ENCODE measurements around the gene BPIFB3. TPM values are rescaled to one million over a fixed set of nuclear protein-coding genes. Genes with fewer than 3 reads are reported as not detected.

Gene BPIFB3
- polyA plus RNA-seq, 1 donor from 2014 or later, result not detected

DNA sequence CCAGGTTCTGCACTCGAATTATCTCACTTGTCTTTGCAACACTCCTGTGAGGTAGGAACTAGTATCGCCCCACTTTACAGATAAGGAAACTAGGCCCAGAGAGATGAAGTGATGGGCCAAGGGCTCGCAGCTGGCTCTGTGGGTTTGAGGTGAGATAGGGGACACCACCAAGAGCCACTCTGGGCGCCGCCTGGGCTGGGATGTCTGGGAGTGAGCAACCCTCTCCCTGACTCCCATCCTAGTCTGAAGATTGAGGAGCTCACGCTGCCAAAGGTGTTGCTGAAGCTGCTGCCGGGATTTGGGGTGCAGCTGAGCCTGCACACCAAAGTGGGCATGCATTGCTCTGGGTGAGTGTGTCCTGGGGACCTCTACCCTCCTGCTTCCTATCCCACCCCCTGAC, 5.4 kb downstream of the BPIFB3 start:
- Histone ChIP-seq H3K27ac (ENCODE audit: low read length) (no peak overlapping the region), H3K9ac (ENCODE audit: low read length) (no peak overlapping the region), H3K79me2 (replicated peaks; ENCODE audit: insufficient read depth, low read length) (no peaks in the 10 kb centered on the region), H3K27me3 (ENCODE audit: insufficient read depth, low read depth, low read length) (no peaks in the 10 kb centered on the region), H3K36me3 (ENCODE audit: insufficient read depth, low read length) (no peaks in the 10 kb centered on the region), H3K4me2 (ENCODE audit: low read length) (no peak overlapping the region), H3K4me3 (ENCODE audit: low read length) (no peak overlapping the region), H3K9me2 (ENCODE audit: insufficient read depth, low read length) (no peaks in the 10 kb centered on the region), H3K9me3 (ENCODE audit: low read length) (no peaks in the 10 kb centered on the region), H2AFZ (ENCODE audit: low read depth, low read length) (no peak overlapping the region), H4K20me1 (ENCODE audit: insufficient read depth) (no peaks in the 10 kb centered on the region), H3F3A (ENCODE audit: insufficient read depth, low read length, poor library complexity, severe bottlenecking) (no peaks in the 10 kb centered on the region)
- TF ChIP-seq SMC3 (conservative IDR thresholded peaks at IDR 0.05; ENCODE audit: poor library complexity) (no peak), POLR2AphosphoS5 (IDR thresholded peaks at IDR 0.05) (no peak), EZH2 (IDR thresholded peaks at IDR 0.05; ENCODE audit: borderline replicate concordance, insufficient read depth, low read length, poor library complexity, severe bottlenecking) (no peak), MXI1 (conservative IDR thresholded peaks at IDR 0.05; ENCODE audit: poor library complexity, severe bottlenecking) (no peak), REST (IDR thresholded peaks at IDR 0.05; ENCODE audit: borderline replicate concordance) (no peak), EP300 (conservative IDR thresholded peaks at IDR 0.05; ENCODE audit: poor library complexity, severe bottlenecking) (no peak), RAD21 (conservative IDR thresholded peaks at IDR 0.05) (no peak), TAF1 (IDR thresholded peaks at IDR 0.05; ENCODE audit: low read depth) (no peak)
- TF ChIP-seq, protein P1, sequence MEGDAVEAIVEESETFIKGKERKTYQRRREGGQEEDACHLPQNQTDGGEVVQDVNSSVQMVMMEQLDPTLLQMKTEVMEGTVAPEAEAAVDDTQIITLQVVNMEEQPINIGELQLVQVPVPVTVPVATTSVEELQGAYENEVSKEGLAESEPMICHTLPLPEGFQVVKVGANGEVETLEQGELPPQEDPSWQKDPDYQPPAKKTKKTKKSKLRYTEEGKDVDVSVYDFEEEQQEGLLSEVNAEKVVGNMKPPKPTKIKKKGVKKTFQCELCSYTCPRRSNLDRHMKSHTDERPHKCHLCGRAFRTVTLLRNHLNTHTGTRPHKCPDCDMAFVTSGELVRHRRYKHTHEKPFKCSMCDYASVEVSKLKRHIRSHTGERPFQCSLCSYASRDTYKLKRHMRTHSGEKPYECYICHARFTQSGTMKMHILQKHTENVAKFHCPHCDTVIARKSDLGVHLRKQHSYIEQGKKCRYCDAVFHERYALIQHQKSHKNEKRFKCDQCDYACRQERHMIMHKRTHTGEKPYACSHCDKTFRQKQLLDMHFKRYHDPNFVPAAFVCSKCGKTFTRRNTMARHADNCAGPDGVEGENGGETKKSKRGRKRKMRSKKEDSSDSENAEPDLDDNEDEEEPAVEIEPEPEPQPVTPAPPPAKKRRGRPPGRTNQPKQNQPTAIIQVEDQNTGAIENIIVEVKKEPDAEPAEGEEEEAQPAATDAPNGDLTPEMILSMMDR (IDR thresholded peaks at IDR 0.05; ENCODE audit: poor library complexity, severe bottlenecking), result no peak

GRCh38 chr20:33059741-33060390, 6.2 kb downstream of the BPIFB3 start:
- H3K9ac ChIP-seq (ENCODE audit: low read length), result no peak overlapping the region
- H3K27ac ChIP-seq (ENCODE audit: low read length), result no peak overlapping the region
- no peaks in the 10 kb centered on the region for H3K79me2 ChIP-seq (replicated peaks; ENCODE audit: insufficient read depth, low read length)
- H3K9me2 ChIP-seq (ENCODE audit: insufficient read depth, low read length), result no peaks in the 10 kb centered on the region
- H3K4me3 ChIP-seq (ENCODE audit: low read length), result no peak overlapping the region
- H3K36me3 ChIP-seq (ENCODE audit: insufficient read depth, low read length), result no peaks in the 10 kb centered on the region
- H3K9me3 ChIP-seq (ENCODE audit: low read length), result no peaks in the 10 kb centered on the region
- no peak overlapping the region for H2AFZ ChIP-seq (ENCODE audit: low read depth, low read length)
- H4K20me1 ChIP-seq (ENCODE audit: insufficient read depth), result no peaks in the 10 kb centered on the region
- no peak overlapping the region for H3K4me2 ChIP-seq (ENCODE audit: low read length)
- TF ChIP-seq SMC3 (conservative IDR thresholded peaks at IDR 0.05; ENCODE audit: poor library complexity), result no peak
- no peaks in the 10 kb centered on the region for H3F3A ChIP-seq (ENCODE audit: insufficient read depth, low read length, poor library complexity, severe bottlenecking)
- H3K27me3 ChIP-seq (ENCODE audit: insufficient read depth, low read depth, low read length), result no peaks in the 10 kb centered on the region

Measured in neural cell (in vitro differentiated cells).